Chondrocyte (in vitro differentiated cells): Measurements from ENCODE around the gene CACYBP. TPM values are rescaled to one million over a fixed set of nuclear protein-coding genes. Genes with fewer than 3 reads are reported as not detected.

ENCODE experiments used
- DNase-seq: peaks from one replicate; pipeline ENCODE4 v3.0.0; 2021; ENCODE audit warnings: mixed read lengths, low spot score
- H3K27ac Mint-ChIP-seq: one replicate; pipeline ENCODE4 v1.8.0; 2021; ENCODE audit warnings: mild to moderate bottlenecking, moderate library complexity, mixed read lengths; ENCODE audit not compliant: unreplicated experiment
- H3K27me3 Mint-ChIP-seq: 2 replicates; pipeline ENCODE4 v1.8.0; 2021; ENCODE audit warnings: low read depth, mixed read lengths
- H3K36me3 Mint-ChIP-seq: 2 replicates; pipeline ENCODE4 v1.8.0; 2021; ENCODE audit warnings: low read depth, mixed read lengths
- H3K4me1 Mint-ChIP-seq: 2 replicates; pipeline ENCODE4 v1.8.0; 2021; ENCODE audit warnings: low read depth, mild to moderate bottlenecking, mixed read lengths
- H3K4me3 Mint-ChIP-seq: one replicate; pipeline ENCODE4 v1.8.0; 2021; ENCODE audit warnings: mild to moderate bottlenecking, moderate library complexity, mixed read lengths; ENCODE audit not compliant: unreplicated experiment
- H3K9me3 Mint-ChIP-seq: 2 replicates; pipeline ENCODE4 v1.8.0; 2021; ENCODE audit warnings: low read depth, mixed read lengths
- CTCF ChIP-seq: fragments of 200-600 bp; sonication (generic); IDR thresholded peaks from 2 replicates; pipeline ENCODE4 v1.5.0; 2021; ENCODE audit warnings: antibody characterized with exemption, mild to moderate bottlenecking, moderate library complexity
- total RNA-seq: library from RNA; stranded (reverse); gene quantifications from 3 replicates; pipeline ENCODE4 v1.2.1, GENCODE V29; 2021

Gene CACYBP
- total RNA-seq, 1 donor from 2014 or later = 65.4 TPM

GRCh38 chr1:174963529-174964125 lies 36.1 kb upstream of the CACYBP start:
- peaks cover 48% of the 10 kb centered on the region for H3K4me1 Mint-ChIP-seq
- H3K27ac Mint-ChIP-seq = peak overlapping the region; percentile 86
- no peaks in the 10 kb centered on the region for H3K9me3 Mint-ChIP-seq
- H3K4me3 Mint-ChIP-seq = peak overlapping the region; percentile 2
- no peak for DNase-seq
- H3K27me3 Mint-ChIP-seq = no peaks in the 10 kb centered on the region
- no peaks in the 10 kb centered on the region for H3K36me3 Mint-ChIP-seq
- TF ChIP-seq CTCF = no peak

GRCh38 chr1:174964261-174964971 lies 35.3 kb upstream of the CACYBP start:
- no peaks in the 10 kb centered on the region for H3K27me3 Mint-ChIP-seq
- no peak for DNase-seq
- peak overlapping the region; percentile 21 for H3K4me3 Mint-ChIP-seq
- peak overlapping the region; percentile 86 for H3K27ac Mint-ChIP-seq
- no peak for TF ChIP-seq CTCF
- H3K36me3 Mint-ChIP-seq = no peaks in the 10 kb centered on the region
- H3K4me1 Mint-ChIP-seq = peaks cover 56% of the 10 kb centered on the region
- no peaks in the 10 kb centered on the region for H3K9me3 Mint-ChIP-seq

- no peak overlapping the region for H3K4me3 Mint-ChIP-seq
- H3K27ac Mint-ChIP-seq = peak overlapping the region; percentile 9
- no peak for DNase-seq
Measured at GRCh38 chr1:174964972-174965361, 34.8 kb upstream of the CACYBP start.

GRCh38 chr1:174965362-174966007 lies 34.3 kb upstream of the CACYBP start:
- TF ChIP-seq CTCF = no peak

More at GRCh38 chr1:174964972-174965361, 34.8 kb upstream of the CACYBP start:
- TF ChIP-seq CTCF = no peak
- Mint-ChIP-seq H3K4me1 (peaks cover 61% of the 10 kb centered on the region), H3K27me3 (no peaks in the 10 kb centered on the region), H3K36me3 (no peaks in the 10 kb centered on the region), H3K9me3 (no peaks in the 10 kb centered on the region)

GRCh38 chr1:174966008-174966572 lies 33.7 kb upstream of the CACYBP start:
- no peak for DNase-seq
- TF ChIP-seq CTCF = no peak
- Mint-ChIP-seq H3K4me1 (peaks cover 64% of the 10 kb centered on the region), H3K27me3 (no peaks in the 10 kb centered on the region), H3K36me3 (no peaks in the 10 kb centered on the region), H3K4me3 (no peak overlapping the region), H3K9me3 (no peaks in the 10 kb centered on the region), H3K27ac (peak overlapping the region; percentile 62)

More at GRCh38 chr1:174965362-174966007, 34.3 kb upstream of the CACYBP start:
- Mint-ChIP-seq H3K36me3 (no peaks in the 10 kb centered on the region), H3K27ac (peak overlapping the region; percentile 62), H3K4me3 (no peak overlapping the region), H3K9me3 (no peaks in the 10 kb centered on the region), H3K27me3 (no peaks in the 10 kb centered on the region), H3K4me1 (peaks cover 64% of the 10 kb centered on the region)
- no peak for DNase-seq
